ENCODE measurements around the gene ISCA2.

Gene ISCA2

GRCh38 chr14:74509587-74510222 is 16.1 kb downstream of the ISCA2 start:
- no peak for DNase-seq

DNA sequence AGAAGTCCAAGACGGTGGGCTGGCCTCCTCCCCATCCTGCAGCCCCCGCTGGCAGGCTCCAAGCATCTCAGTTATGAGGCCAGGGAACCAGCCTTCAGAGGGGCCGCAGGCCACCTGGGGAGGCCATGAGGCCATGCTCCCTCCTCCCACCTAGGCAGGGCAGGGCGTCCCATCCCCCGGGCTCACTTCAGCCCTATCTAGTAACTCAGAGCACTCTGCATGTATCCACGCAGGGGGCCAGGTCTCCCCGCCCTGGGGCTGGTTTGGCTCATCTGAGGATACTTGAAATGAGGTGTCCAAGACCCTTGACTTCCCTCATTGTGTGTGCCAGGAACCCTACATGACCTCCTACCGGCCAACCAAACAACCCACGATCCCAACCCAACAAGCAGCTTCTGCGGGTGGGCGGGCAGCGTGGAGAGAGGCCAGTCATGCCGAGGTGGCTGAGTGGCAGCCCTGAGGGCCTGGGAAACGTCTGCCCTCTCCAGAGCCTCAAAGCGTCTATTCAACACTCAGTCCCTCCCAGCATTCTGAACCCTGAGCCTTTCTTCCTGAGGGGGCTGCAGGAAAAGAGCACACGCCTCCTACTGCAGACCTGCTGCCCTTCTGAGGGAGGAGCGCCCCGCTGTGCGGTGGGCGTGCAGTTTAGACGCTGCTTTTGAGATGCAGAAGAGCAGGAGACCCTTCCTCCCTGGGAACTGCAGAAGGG is 16.8 kb downstream of the ISCA2 start:
- no peak for DNase-seq

DNA sequence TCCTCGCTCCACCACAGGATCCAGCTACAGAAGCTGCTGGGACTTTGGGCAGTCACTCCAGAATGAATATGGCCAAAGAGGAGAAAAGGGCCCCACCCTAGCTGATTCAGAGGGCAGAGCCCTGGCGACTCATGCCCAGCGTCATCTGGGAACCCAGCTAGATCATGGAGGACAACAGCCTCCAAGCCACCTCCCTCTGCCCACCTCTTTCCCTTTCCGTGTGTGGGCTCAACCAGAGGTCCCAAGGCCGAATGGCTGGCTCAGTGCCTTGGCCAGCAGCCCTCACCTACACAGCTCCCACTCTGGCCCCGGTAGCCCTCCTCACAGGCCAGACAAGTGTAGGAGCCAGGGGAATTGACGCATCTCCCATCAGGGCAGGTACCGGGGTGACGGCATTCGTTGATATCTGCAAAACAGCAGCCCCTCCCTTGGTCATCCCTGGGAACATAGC is 17.4 kb downstream of the ISCA2 start:
- no peak for DNase-seq

DNA sequence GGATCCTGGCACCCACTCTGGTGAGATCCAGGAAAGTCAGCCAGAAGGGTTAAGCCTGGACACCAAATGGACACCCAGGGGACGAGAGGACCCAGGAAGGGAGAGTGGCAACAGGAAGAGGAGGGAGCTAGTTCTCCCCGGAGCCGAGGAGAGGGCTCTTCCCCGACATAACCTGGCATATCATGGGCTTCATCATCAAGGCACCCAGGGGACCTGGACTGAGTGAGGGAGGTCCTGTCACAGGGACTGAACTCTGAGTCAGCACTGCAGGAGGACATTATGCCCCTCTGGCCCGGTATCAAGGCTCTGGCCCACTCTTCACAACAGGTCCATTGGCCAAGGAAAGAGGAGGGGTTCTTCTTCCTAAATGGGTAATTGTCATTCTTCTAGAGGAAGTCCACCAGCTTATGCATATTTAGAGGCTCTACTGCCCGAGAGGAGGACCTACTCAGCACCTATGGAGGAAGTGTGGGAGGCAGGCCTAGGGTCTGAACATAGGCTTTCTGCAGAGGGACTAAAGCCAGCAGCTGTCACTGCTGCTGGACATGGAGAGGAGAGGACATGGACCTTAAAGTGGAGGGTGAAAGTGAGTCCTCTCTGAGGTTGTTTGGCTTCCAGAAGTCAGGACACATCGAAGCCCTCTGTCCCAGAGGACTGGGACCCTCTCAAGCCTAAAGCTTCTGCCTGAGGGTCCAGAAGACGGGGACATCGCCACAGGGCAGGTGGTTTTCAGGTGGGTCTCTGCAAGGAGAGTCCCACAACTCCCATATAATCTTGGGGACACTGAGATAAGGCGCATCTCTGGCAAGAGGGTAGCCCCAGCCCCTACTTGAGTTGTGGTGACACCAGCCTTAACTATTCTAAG is 18.6 kb downstream of the ISCA2 start:
- no peak for DNase-seq

DNA sequence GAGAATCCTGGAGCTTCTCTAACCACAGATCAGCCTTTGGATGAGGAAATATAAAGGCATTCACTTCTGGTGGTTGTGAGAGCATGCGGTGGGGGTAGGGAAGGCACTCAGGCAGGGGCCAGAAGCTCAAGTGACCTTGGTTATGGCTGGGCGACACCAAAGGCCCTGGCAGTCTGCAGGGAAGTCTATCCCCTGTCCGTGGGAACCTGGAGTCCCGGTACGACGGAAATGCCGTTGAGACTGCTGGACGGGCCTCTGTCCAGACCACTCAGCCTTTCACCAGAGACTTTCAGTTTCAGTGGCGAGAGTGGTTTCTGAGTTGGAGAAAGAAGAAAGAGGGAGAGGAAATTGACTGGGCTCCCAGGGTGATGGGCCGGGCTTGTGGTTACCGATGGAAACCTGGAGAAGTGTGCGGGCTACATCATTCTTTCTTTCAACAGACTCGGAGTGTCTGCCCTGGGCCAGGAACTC is 20.9 kb downstream of the ISCA2 start:
- no peak for DNase-seq

- no peak for DNase-seq
Measured at GRCh38 chr14:74515891-74516412, 22.4 kb downstream of the ISCA2 start.

GRCh38 chr14:74516451-74517160 is 23.0 kb downstream of the ISCA2 start:
- no peak for DNase-seq

DNA sequence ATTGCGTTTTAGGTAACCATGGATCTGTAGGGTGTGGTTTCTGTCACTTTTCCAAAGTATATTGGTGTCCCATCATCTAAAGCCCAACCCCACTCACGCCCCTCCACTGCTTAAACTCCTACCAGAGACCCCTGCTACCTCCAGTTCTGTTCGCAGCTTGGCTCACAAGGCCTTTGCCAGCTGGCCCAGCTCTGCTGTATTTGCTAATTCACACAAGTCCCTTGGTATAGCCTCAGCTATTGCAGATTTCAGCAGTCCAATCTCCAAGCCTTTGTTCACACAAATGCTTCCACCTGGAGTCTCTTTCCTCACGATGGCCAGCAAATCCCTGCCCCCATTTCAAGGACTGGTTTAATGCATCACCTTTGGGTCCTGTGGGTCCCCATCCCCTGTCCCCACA is 24.2 kb downstream of the ISCA2 start:
- no peak for DNase-seq

- no peak for DNase-seq
Measured at GRCh38 chr14:74518221-74518620, 24.7 kb downstream of the ISCA2 start.

- no peak for DNase-seq
Measured at GRCh38 chr14:74519316-74520074, 25.9 kb downstream of the ISCA2 start.

DNA sequence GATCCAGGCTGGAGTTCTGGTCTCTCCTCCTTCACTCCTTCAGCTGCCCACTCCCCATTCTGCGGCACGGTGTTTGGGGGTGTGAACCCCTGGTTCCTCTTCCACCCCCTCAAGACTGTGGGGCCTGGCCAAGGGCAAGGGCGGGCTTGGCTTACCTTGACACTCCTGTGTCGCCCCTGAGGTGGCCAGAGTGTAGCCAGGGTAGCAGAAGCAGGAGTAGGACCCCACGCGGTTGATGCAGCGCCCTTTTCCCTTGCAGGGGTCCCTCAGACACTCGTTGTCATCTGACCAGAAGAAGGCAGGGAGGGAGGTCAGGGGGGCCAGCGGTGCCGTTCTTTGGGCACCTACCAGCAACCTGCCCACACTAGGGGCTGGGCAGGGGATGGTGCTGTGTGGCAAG is 28.2 kb downstream of the ISCA2 start:
- no peak for DNase-seq

DNA sequence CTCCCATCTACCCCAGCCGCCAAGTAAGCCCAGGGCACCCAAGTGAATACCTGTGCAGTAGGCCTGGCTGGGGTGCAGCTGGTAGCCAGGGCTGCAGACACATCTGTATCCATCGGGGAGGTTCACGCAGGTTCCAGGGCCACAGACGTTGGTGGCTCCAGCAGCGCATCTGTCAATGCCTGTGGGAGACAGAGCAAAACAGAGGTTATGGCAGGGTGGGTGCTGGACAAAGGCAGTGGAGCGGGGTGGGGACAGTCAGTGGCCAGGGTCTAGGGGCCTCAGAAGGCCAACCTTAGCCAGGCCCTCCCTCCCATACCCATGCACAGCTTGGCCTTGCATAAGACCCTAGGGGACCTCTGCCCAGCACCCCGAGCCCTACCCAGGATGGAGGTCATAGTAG is 29.2 kb downstream of the ISCA2 start:
- no peak for DNase-seq

- DNase-seq, result no peak
Measured at GRCh38 chr14:74524076-74524811, 30.7 kb downstream of the ISCA2 start.

GRCh38 chr14:74524812-74525135 is 31.2 kb downstream of the ISCA2 start:
- DNase-seq, result no peak

GRCh38 chr14:74525361-74525851 is 31.8 kb downstream of the ISCA2 start:
- DNase-seq, result no peak

DNA sequence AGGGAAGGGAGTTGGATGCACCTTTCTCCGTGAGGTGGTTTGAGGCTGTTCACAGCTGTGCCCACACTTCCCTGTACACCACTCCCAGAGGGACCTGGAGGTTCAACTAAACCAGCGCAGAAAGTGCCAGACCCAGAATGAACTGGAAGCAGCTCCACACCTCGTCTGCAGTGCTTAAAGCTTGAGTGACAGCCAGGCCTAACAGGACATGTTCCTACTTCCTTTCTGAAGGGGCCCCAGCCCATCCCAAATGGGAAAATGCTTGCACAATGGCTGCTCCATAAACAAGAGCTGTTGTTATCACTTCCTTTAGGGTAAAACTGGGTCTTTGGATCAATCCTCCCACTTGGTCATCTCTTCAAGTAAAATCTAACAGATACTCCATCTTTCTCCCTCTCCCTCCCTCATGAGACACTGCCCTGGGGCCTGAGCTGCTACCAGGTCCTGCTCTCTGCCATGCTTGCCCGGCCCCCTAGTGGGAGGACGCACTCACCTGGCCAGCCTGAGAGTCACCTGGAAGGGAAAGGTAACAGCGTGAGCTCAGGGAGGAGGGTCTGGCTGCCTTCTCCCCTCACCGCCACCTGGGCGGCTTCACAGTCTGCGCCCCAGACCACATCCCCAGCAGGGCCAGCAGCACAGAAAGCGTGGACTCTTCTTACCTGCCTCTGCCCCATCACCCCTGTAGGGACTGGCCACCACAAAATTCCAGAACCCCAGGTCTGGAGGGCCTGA is 33.5 kb downstream of the ISCA2 start:
- DNase-seq, result no peak

DNA sequence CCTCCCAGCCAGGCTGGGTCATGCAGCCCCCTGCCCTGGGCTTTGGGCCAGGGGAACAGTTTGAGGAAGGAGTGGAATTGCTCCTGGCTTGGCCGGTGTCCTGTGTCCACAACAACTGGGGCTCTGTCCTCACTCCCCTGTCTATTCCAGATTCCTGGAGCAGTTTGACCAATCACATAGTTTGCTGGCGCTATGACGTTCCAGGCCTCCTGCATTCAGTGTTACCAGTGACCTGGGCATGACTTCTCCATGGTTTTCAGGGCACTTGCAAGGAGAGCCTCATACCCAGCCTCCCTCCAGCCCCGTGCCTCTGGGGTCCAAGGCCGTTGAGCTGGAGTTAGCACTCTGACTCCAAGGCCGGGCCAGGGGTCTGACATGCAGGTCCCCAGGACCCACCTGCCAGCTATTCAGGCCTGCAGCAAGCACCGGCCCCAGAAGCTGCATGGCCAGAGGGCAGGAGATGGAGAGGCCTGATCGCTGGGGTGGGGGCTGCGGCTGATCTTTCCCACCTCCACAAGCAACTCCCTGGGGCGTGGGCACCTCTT is 34.2 kb downstream of the ISCA2 start:
- no peak for DNase-seq

GRCh38 chr14:74528406-74528805 is 34.8 kb downstream of the ISCA2 start:
- DNase-seq, result no peak

- DNase-seq, result no peak
Measured at GRCh38 chr14:74528886-74529285, 35.3 kb downstream of the ISCA2 start.

DNA sequence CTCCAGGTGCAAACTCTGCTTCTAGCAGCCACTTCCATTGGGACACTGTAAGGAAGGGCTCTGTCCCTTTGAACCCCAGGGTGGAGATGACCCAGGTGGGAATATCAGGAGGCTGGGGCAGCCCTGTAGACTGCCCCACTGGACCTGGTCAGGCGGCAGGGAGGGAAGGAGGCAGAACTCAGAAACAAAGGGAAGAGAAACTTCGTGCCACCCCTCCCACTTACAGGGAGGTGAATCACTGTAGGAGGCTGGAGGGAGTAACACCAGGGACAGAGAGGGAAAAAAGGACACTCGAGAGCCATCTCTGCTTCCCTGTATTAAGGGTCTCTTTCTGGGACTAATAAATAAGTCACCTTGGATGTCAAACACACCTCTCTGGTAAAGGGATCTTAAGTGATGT is 37.4 kb downstream of the ISCA2 start:
- DNase-seq, result no peak

All from NCI-H2029 treated with DMSO at 0.1 percent for 48 hours (cell line).